Left lung (tissue), 10 donors: ENCODE measurements around the gene POLR3G. TPM values are rescaled to one million over a fixed set of nuclear protein-coding genes. Genes with fewer than 3 reads are reported as not detected.
A peak's percentile ranks its signal among the peaks of the same experiment; 100 is the strongest.

ENCODE experiments used
- ATAC-seq: fragments of 200-7000 bp; cut with Tn5 transposase; one replicate; pipeline ENCODE4 v1.9.1; 2020; ENCODE audit warnings: moderate library complexity
- DNase-seq, 4 donors: peaks; one replicate each; pipeline ENCODE4 v3.0.0-alpha.2; 2013 to 2020
- H3K27ac ChIP-seq, 2 donors: fragments of 200-600 bp; sonication (generic) in 1 of 2; one replicate each; pipeline versions ENCODE4 v1.5.0 to v1.8.0; 2020 to 2021
- H3K27me3 ChIP-seq, 2 donors: fragments of 200-600 bp; sonication (generic) in 1 of 2; one replicate each; pipeline versions ENCODE4 v1.5.0 to v1.8.0; 2020 to 2021
- H3K36me3 ChIP-seq, 2 donors: fragments of 200-600 bp; sonication (generic) in 1 of 2; one replicate each; pipeline versions ENCODE4 v1.5.0 to v1.8.0; 2020 to 2021
- H3K4me1 ChIP-seq, 2 donors: fragments of 200-600 bp; one replicate each; pipeline ENCODE4 v1.8.0; 2021
- H3K4me3 ChIP-seq, 2 donors: fragments of 200-600 bp; sonication (generic) in 1 of 2; one replicate each; pipeline versions ENCODE4 v1.5.0 to v1.8.0; 2020 to 2021; ENCODE audit warnings: mild to moderate bottlenecking in 1 of 2
- H3K9me3 ChIP-seq, 2 donors: fragments of 200-600 bp; sonication (generic) in 1 of 2; one replicate each; pipeline versions ENCODE4 v1.5.0 to v1.8.0; 2020 to 2021
- CTCF ChIP-seq, 2 donors: fragments of 200-600 bp; sonication (generic) in 1 of 2; IDR thresholded peaks; one replicate each; pipeline versions ENCODE4 v1.5.0 to v1.8.0; 2021; ENCODE audit warnings: antibody characterized with exemption in 2 of 2
- intact Hi-C, 2 donors: fragments of 100-400 bp; cut with DNase I; formaldehyde crosslinking; loops; one replicate each; pipeline versions ENCODE4 v1.11.2 to v1.14.2; 2022
- polyA plus RNA-seq, 6 donors: library from polyadenylated mRNA; unstranded; fragments of 120-200 nt; gene quantifications; one replicate each; pipeline ENCODE4 v1.2.1, GENCODE V29; 2013; ENCODE audit not compliant: insufficient read length in 6 of 6
- total RNA-seq, 2 donors: library from RNA; stranded (reverse); fragmentation: NEBNext Ultra II Directional; extraction: Animal tissue kit (Norgen Biotek cat#: 25700); gene quantifications; one replicate each; pipeline ENCODE4 v1.2.1, GENCODE V29; 2021
- donor health status: DM: no; HTN: yes; CAD: no.
- donor health status: DM: no; HTN: no; CAD: no.

Gene POLR3G
- total and polyA plus RNA-seq, 8 donors = 2.0 to 4.5 (median 3.5) TPM

DNA sequence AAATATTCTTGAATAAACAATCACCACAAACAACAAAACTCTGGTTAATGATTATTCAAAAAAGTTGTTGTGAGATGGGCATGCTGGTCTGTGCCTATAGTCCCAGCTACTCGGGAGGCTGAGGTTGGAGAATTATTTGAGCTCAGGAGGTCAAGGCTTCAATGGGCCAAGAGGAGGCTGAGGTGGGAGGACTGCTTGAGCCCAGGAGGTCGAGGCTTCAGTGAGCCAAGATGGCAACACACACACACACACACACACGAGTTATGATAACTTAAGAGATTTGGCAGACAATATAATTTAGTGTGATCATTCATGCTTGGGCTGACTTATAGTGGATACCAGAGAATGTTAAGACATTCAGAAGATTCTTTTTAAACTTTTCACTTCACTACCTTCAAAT is 39.9 kb downstream of the POLR3G start:
- intact Hi-C loops = no loop called here
- no peak for ATAC-seq
- Histone ChIP-seq H3K4me3 (no peak overlapping the region), H3K36me3 (peaks cover 0 to 20% of the 10 kb centered on the region in 2 donors), H3K4me1 (no peaks in the 10 kb centered on the region), H3K27me3 (no peaks in the 10 kb centered on the region), H3K27ac (no peak overlapping the region), H3K9me3 (no peaks in the 10 kb centered on the region)
- TF ChIP-seq CTCF (IDR thresholded peaks at IDR 0.05) = no peak
- no peak for DNase-seq

- DNase-seq (no peak), ATAC-seq (no peak)
- H3K27me3 ChIP-seq = no peaks in the 10 kb centered on the region
- TF ChIP-seq CTCF (IDR thresholded peaks at IDR 0.05) = no peak
- no peak overlapping the region for H3K27ac ChIP-seq
- H3K4me3 ChIP-seq = no peak overlapping the region
- peaks cover 0 to 59% of the 10 kb centered on the region in 2 donors for H3K36me3 ChIP-seq
- no peaks in the 10 kb centered on the region for H3K4me1 ChIP-seq
- intact Hi-C loops = no loop called here
- no peaks in the 10 kb centered on the region for H3K9me3 ChIP-seq
Observed at GRCh38 chr5:90518661-90519060, 44.0 kb downstream of the POLR3G start.

GRCh38 chr5:90519081-90519480 is 44.4 kb downstream of the POLR3G start:
- Histone ChIP-seq H3K4me3 (no peak overlapping the region), H3K27ac (no peak overlapping the region), H3K27me3 (no peaks in the 10 kb centered on the region), H3K9me3 (no peaks in the 10 kb centered on the region), H3K4me1 (no peaks in the 10 kb centered on the region), H3K36me3 (peaks cover 0 to 62% of the 10 kb centered on the region in 2 donors)
- intact Hi-C loops = no loop called here
- DNase-seq (no peak), ATAC-seq (no peak)
- no peak for TF ChIP-seq CTCF (IDR thresholded peaks at IDR 0.05)

DNA sequence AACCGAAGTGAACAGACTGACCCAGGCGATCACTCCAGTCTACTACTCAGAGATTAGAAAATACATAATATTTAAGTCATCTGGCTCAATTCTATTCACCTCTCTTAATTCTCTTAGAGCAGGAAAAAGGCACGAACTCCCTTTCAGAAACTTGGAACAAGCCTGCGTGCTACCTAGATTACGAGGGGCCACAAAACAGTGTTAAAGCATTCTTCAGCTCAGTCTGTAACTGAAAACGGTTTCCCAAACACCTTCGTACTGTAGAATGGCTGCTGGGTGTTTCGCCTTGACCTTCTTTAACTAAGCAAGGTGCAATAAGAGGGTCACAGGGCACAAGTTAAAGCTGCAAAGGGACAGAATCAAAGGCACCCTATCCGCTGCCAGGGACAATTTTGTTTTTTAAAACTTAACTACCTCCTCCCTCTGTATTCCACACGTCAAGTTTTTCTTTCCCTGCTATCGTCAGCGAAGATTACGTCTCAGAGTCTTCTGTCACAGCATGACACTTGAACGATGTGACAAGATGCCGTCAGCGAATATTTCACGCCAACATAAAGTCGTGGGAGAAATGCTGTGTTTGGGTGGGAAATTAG is 54.0 kb downstream of the POLR3G start:
- Histone ChIP-seq H3K9me3 (no peaks in the 10 kb centered on the region), H3K27me3 (peaks cover 0 to 4% of the 10 kb centered on the region in 2 donors), H3K27ac (peak overlapping the region; percentile 87 to 93), H3K4me3 (peak overlapping the region; percentile 85 to 87), H3K36me3 (peaks cover 0 to 16% of the 10 kb centered on the region in 2 donors), H3K4me1 (peaks cover 8 to 46% of the 10 kb centered on the region in 2 donors)
- ATAC-seq = peak; percentile 2
- DNase-seq = peak in 2 of 4 donors; percentile 40 to 41
- TF ChIP-seq CTCF (IDR thresholded peaks at IDR 0.05) = no peak
- intact Hi-C loops = no loop called here

- H3K36me3 ChIP-seq = peaks cover 0 to 11% of the 10 kb centered on the region in 2 donors
- peak within 1 kb of the TSS; percentile 87 to 93 for H3K27ac ChIP-seq
- DNase-seq (peak; percentile 96 to 100 (median 99)), ATAC-seq (peak; percentile 99)
- peaks cover 0 to 4% of the 10 kb centered on the region in 2 donors for H3K27me3 ChIP-seq
- H3K4me1 ChIP-seq = peaks cover 8 to 44% of the 10 kb centered on the region in 2 donors
- no peaks in the 10 kb centered on the region for H3K9me3 ChIP-seq
- TF ChIP-seq CTCF (IDR thresholded peaks at IDR 0.05) = no peak
- intact Hi-C loops = no loop called here
- peak within 1 kb of the TSS; percentile 85 to 87 for H3K4me3 ChIP-seq
Observed at GRCh38 chr5:90529194-90529938, 54.7 kb downstream of the POLR3G start, which contains the start of gene LYSMD3. LYSMD3 (minus strand) TSS chr5:90529584; CDS start chr5:90525289, 4,295 bp downstream.
